Colonic mucosa (tissue), 4 donors: Measurements from ENCODE around the gene IPO8. TPM values are rescaled to one million over a fixed set of nuclear protein-coding genes. Genes with fewer than 3 reads are reported as not detected.
"Not testable (repeated sequence)": the region's sequence is repeated elsewhere in the genome, so short reads cannot be mapped to it uniquely, and the experiment has no call there.

Experiments used
- DNase-seq: peaks from one replicate; pipeline ENCODE4 v3.0.0-alpha.2; 2020
- H3K27ac ChIP-seq: fragments of 200-600 bp; one replicate; pipeline ENCODE4 v1.8.0; 2021
- H3K27me3 ChIP-seq: fragments of 200-600 bp; one replicate; pipeline ENCODE4 v1.8.0; 2021
- H3K36me3 ChIP-seq: fragments of 200-600 bp; one replicate; pipeline ENCODE4 v1.8.0; 2021
- H3K4me1 ChIP-seq: fragments of 200-600 bp; one replicate; pipeline ENCODE4 v1.8.0; 2021; ENCODE audit warnings: mild to moderate bottlenecking
- H3K4me3 ChIP-seq: fragments of 200-600 bp; one replicate; pipeline ENCODE4 v1.8.0; 2021
- H3K9ac ChIP-seq, 2 donors: one replicate each; pipeline ENCODE4 v1.7.0; 2013; ENCODE audit warnings: control low read depth in 2 of 2, low read depth in 2 of 2, low read length in 2 of 2
- H3K9me3 ChIP-seq: fragments of 200-600 bp; one replicate; pipeline ENCODE4 v1.8.0; 2021
- intact Hi-C: fragments of 100-400 bp; cut with DNase I; formaldehyde crosslinking; loops from one replicate; pipeline ENCODE4 v1.14.1; 2022
- total RNA-seq, 2 donors: library from RNA; stranded (reverse); fragmentation: NEBNext Ultra II Directional in 1 of 2; extraction: Animal tissue kit (Norgen Biotek cat#: 25700) in 1 of 2; gene quantifications; one replicate each; pipeline ENCODE4 v1.2.1, GENCODE V29; 2021
- TF ChIP-seq, protein P1 (sequence below): fragments of 200-600 bp; IDR thresholded peaks from one replicate; pipeline ENCODE4 v1.8.0; 2022; ENCODE audit warnings: antibody characterized with exemption, mild to moderate bottlenecking
- donor health status: healthy.
- donor health status: DM: no; HTN: no; CAD: no.
- donor health status: DM: no; HTN: no; CAD: no.

IPO8 gene
- total RNA-seq, 2 donors from 2014 or later: 55.2 to 57.2 TPM

DNA sequence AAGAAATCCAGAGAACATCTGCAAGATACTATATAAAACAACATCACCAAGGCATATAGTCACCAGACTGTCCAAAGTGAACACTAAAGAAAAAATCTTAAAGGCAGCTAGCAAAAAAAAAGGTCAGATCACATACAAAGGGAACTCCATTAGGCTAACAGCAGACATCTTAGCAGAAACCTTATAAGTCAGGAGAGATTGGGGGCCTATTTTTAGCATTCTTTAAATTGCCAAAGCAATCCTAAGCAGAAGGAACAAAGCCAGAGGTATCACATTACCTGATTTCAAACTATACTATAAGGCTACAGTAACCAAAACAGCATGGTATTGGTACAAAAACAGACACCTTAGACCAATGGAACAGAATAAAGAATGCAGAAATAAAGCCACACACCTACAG lies 92.5 kb downstream of the IPO8 start:
- intact Hi-C loops: no loop called here
- Histone ChIP-seq H3K4me1 (no peaks in the 10 kb centered on the region), H3K4me3 (no peak overlapping the region), H3K9ac (no peak overlapping the region), H3K27ac (no peak overlapping the region), H3K9me3 (peaks cover 3% of the 10 kb centered on the region), H3K27me3 (no peaks in the 10 kb centered on the region), H3K36me3 (no peaks in the 10 kb centered on the region)
- TF ChIP-seq, protein P1, sequence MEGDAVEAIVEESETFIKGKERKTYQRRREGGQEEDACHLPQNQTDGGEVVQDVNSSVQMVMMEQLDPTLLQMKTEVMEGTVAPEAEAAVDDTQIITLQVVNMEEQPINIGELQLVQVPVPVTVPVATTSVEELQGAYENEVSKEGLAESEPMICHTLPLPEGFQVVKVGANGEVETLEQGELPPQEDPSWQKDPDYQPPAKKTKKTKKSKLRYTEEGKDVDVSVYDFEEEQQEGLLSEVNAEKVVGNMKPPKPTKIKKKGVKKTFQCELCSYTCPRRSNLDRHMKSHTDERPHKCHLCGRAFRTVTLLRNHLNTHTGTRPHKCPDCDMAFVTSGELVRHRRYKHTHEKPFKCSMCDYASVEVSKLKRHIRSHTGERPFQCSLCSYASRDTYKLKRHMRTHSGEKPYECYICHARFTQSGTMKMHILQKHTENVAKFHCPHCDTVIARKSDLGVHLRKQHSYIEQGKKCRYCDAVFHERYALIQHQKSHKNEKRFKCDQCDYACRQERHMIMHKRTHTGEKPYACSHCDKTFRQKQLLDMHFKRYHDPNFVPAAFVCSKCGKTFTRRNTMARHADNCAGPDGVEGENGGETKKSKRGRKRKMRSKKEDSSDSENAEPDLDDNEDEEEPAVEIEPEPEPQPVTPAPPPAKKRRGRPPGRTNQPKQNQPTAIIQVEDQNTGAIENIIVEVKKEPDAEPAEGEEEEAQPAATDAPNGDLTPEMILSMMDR: no peak
- DNase-seq: no peak

DNA sequence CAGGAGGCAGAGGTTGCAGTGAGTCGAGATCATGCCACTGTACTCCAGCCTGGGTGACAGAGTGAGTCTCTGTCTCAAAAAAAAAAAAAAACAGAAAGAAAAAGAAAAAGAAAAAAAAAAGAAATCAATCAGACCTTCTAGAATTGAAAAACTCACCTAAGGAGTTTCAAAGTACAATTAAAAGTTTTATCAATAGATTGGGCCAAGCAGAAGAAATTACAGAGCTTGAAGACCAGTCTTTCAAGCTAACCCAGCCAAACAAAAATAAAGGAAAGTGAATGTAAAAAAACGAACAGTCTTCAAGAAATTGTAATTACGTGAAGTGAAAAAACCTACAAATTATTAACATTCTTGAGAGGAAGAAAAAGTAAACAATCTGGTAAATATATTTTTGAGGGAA lies 93.0 kb downstream of the IPO8 start:
- Histone ChIP-seq H3K36me3 (no peaks in the 10 kb centered on the region), H3K27me3 (no peaks in the 10 kb centered on the region), H3K4me1 (no peaks in the 10 kb centered on the region), H3K4me3 (no peak overlapping the region), H3K9me3 (peaks cover 3% of the 10 kb centered on the region), H3K9ac (no peak overlapping the region), H3K27ac (no peak overlapping the region)
- intact Hi-C loops: no loop called here
- TF ChIP-seq, protein P1: no peak
- no peak for DNase-seq

DNA sequence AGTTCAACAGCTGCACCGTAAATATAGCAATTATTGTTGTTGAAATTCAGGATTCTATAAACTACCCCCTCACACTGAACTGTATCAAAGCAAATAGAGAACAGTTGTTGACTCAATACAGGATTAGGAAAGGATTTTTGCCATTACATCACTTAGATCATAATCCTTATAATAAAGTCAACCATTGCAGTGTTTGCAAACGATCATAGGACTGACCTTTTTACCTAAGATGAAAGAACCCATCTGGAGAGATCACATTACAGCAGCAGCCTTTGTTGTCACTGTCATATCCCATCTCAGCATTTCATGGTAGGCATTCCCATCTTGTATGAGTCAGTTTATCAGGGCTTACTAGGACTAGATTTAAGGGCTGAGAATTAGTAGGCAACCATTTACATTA lies 96.1 kb downstream of the IPO8 start:
- TF ChIP-seq, protein P1: no peak
- H3K36me3 ChIP-seq: no peaks in the 10 kb centered on the region
- H3K27ac ChIP-seq: no peak overlapping the region
- no peaks in the 10 kb centered on the region for H3K27me3 ChIP-seq
- no peaks in the 10 kb centered on the region for H3K4me1 ChIP-seq
- intact Hi-C loops: no loop called here
- H3K9me3 ChIP-seq: peaks cover 3% of the 10 kb centered on the region
- H3K4me3 ChIP-seq: no peak overlapping the region
- no peak overlapping the region for H3K9ac ChIP-seq
- no peak for DNase-seq

DNA sequence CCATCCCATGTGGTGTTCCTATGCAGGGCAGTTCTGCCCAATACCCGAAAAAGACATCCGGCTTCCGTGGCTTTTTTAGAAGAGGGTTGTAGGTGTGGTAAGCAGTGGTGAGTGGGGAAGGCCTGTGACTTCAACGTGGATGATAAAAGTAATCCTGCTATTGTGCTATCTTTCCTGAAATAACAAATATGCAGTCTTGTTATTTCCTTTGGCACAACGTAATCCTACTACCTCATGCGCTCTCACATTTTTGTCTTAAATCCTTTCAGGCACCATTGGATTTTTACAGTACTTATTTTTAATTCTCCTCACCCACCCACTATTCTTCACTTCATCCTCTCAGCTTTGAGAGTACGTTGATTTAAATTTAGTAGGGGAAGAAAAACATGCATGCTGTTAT lies 96.8 kb downstream of the IPO8 start:
- H3K4me3 ChIP-seq: no peak overlapping the region
- TF ChIP-seq, protein P1: no peak
- DNase-seq: no peak
- H3K27ac ChIP-seq: no peak overlapping the region
- H3K9me3 ChIP-seq: peaks cover 3% of the 10 kb centered on the region
- intact Hi-C loops: no loop called here
- no peaks in the 10 kb centered on the region for H3K36me3 ChIP-seq
- no peak overlapping the region for H3K9ac ChIP-seq
- no peaks in the 10 kb centered on the region for H3K27me3 ChIP-seq
- H3K4me1 ChIP-seq: no peaks in the 10 kb centered on the region

DNA sequence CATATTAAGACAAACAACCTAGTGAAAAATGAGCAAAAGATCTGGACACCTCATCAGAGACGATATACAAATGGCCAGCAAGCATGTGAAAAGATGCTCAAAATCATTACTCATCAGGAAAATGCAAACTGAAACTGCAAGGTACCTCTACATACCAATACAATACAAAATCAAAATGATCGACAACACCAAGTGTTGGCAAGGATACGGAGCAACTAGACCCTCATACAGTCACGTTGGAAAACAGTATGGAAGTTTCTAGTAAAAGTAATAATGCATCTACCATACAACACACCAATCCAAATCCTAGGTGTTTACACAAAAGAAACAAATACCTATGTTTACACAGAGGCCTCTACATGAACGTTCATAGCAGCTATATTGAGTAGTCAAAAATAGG lies 99.9 kb downstream of the IPO8 start:
- H3K9me3 ChIP-seq: no peaks in the 10 kb centered on the region
- H3K27me3 ChIP-seq: no peaks in the 10 kb centered on the region
- H3K4me1 ChIP-seq: no peaks in the 10 kb centered on the region
- intact Hi-C loops: no loop called here
- no peak overlapping the region for H3K4me3 ChIP-seq
- DNase-seq: no peak
- H3K9ac ChIP-seq: no peak overlapping the region
- H3K36me3 ChIP-seq: no peaks in the 10 kb centered on the region
- H3K27ac ChIP-seq: no peak overlapping the region
- TF ChIP-seq, protein P1: no peak

DNA sequence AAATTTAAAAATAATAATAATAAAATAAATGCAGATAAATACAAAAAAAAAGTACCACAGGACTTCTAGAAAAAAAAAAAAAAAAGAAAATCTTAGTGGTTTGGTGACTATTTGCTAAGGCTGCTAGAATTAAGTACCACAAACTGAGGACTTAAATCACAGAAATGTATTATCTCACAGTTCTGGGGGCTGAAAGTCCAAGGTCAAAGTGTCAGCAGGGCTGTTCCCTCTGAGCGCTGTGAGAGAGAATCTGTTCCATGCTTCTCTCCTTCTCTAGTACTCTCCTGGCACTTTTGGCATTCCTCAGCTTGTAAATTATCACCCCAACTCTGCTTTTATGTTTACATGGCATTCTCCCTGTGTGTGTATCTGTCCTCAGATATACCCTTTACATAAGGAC lies 101.2 kb downstream of the IPO8 start:
- Histone ChIP-seq H3K36me3 (no peaks in the 10 kb centered on the region), H3K9ac (no peak overlapping the region), H3K27me3 (no peaks in the 10 kb centered on the region), H3K4me1 (no peaks in the 10 kb centered on the region), H3K9me3 (no peaks in the 10 kb centered on the region), H3K27ac (no peak overlapping the region), H3K4me3 (no peak overlapping the region)
- DNase-seq: no peak
- TF ChIP-seq, protein P1: no peak
- intact Hi-C loops: no loop called here

DNA sequence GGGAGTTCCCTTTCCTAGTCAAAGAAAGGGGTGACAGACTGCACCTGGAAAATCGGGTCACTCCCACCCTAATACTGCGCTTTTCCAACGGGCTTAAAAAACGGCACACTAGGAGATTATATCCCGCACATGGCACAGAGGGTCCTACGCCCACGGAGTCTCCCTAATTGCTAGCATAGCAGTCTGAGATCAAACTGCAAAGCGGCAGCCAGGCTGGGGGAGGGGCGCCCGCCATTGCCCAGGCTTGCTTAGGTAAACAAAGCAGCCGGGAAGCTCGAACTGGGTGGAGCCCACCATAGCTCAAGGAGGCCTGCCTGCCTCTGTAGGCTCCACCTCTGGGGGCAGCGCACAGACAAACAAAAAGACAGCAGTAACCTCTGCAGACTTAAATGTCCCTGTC lies 107.1 kb downstream of the IPO8 start:
- H3K4me3 ChIP-seq, H3K27ac ChIP-seq, DNase-seq, intact Hi-C loops, H3K4me1 ChIP-seq, H3K36me3 ChIP-seq, H3K9ac ChIP-seq, H3K27me3 ChIP-seq, H3K9me3 ChIP-seq: not testable (repeated sequence)
